Panc1 (cell line): ENCODE data around the gene CNTNAP3B. TPM values are rescaled to one million over a fixed set of nuclear protein-coding genes. Genes with fewer than 3 reads are reported as not detected.
"Not testable (repeated sequence)": the region's sequence is repeated elsewhere in the genome, so short reads cannot be mapped to it uniquely, and the experiment has no call there.

Source experiments
- ATAC-seq: fragments of 200-7000 bp; cut with Tn5 transposase; 2 replicates; pipeline ENCODE4 v1.9.1; 2020; ENCODE audit warnings: mild to moderate bottlenecking, moderate library complexity
- BruUV-seq: library from RNA; stranded (reverse); fragments of 400-500 nt; replicated peaks from 2 replicates; lab custom pipeline; 2021; lab: Mats Ljungman, UMichigan
- CTCF ChIA-PET: fragments of 300-600 bp; sonication (Branson Sonifier 250); formaldehyde crosslinking; loops from one replicate; lab custom pipeline; 2022; ENCODE audit warnings: antibody characterized with exemption; lab: Charles Lee
- POLR2A ChIA-PET: fragments of 300-600 bp; sonication (Branson Sonifier 250); formaldehyde crosslinking; loops from one replicate; lab custom pipeline; 2022; ENCODE audit warnings: antibody characterized with exemption; lab: Charles Lee
- DNase-seq: peaks from one replicate; pipeline ENCODE4 v3.0.0-alpha.2; 2010; ENCODE audit warnings: low read depth, low spot score
- H3K27ac ChIP-seq: 2 replicates; pipeline ENCODE4 v1.5.1; 2011; ENCODE audit warnings: mild to moderate bottlenecking, low read length, inconsistent platforms
- H3K27me3 ChIP-seq: fragments of 200-500 bp; sonication (Bioruptor generic); 2 replicates; pipeline ENCODE4 v1.6.0; 2014; ENCODE audit warnings: low read length, inconsistent platforms; ENCODE audit not compliant: control insufficient read depth, insufficient read depth
- H3K36me3 ChIP-seq: fragments of 200-500 bp; sonication (Bioruptor generic); 2 replicates; pipeline ENCODE4 v1.5.1; 2014; ENCODE audit warnings: inconsistent platforms, mild to moderate bottlenecking, low read length, moderate library complexity; ENCODE audit not compliant: control insufficient read depth, insufficient read depth
- H3K4me1 ChIP-seq: 2 replicates; pipeline ENCODE4 v1.5.1; 2011; ENCODE audit warnings: inconsistent platforms, mild to moderate bottlenecking, low read length, moderate library complexity; ENCODE audit not compliant: control insufficient read depth, insufficient read depth
- H3K4me3 ChIP-seq, 2 experiments: 2 replicates each; pipeline ENCODE4 v1.5.1; 2011 to 2012; ENCODE audit warnings: low read depth in 2 of 2, low read length in 2 of 2, mild to moderate bottlenecking in 2 of 2, inconsistent platforms in 1 of 2, moderate library complexity in 1 of 2
- H3K9me3 ChIP-seq: fragments of 200-500 bp; sonication (Bioruptor generic); 2 replicates; pipeline ENCODE4 v1.5.1; 2014; ENCODE audit warnings: low read depth, mild to moderate bottlenecking, inconsistent platforms, low read length, moderate library complexity; ENCODE audit not compliant: control insufficient read depth, insufficient read depth
- in situ Hi-C: cut with HindIII; loops from 2 replicates; pipeline ENCODE4 v1.10.0; 2016; ENCODE audit warnings: low sequenced_read_pairs, low pct_unique_long_range_greater_than_20kb
- intact Hi-C: fragments of 100-400 bp; cut with micrococcal nuclease; formaldehyde crosslinking; loops from one replicate; pipeline ENCODE4 v1.10.0; 2022; ENCODE audit not compliant: unreplicated experiment
- total RNA-seq: library from RNA; stranded (reverse); gene quantifications from one replicate; pipeline ENCODE4 v1.2.1, GENCODE V29; 2021; ENCODE audit not compliant: unreplicated experiment

Gene CNTNAP3B
- total RNA-seq, 1 experiment from 2014 or later, result 8.1 TPM

GRCh38 chr9:41929172-41929571 lies 200.1 kb downstream of the CNTNAP3B start:
- BruUV-seq, CTCF ChIA-PET, ATAC-seq, H3K4me3 ChIP-seq, POLR2A ChIA-PET, H3K27me3 ChIP-seq, H3K36me3 ChIP-seq, intact Hi-C loops, DNase-seq, H3K9me3 ChIP-seq, in situ Hi-C loops, H3K4me1 ChIP-seq, H3K27ac ChIP-seq: not testable (repeated sequence)

- POLR2A ChIA-PET, H3K4me3 ChIP-seq, in situ Hi-C loops, CTCF ChIA-PET, DNase-seq, H3K9me3 ChIP-seq, ATAC-seq, H3K36me3 ChIP-seq, H3K27ac ChIP-seq, H3K4me1 ChIP-seq, H3K27me3 ChIP-seq, BruUV-seq, intact Hi-C loops: not testable (repeated sequence)
Measured at GRCh38 chr9:41917374-41917773, 211.9 kb downstream of the CNTNAP3B start.

DNA sequence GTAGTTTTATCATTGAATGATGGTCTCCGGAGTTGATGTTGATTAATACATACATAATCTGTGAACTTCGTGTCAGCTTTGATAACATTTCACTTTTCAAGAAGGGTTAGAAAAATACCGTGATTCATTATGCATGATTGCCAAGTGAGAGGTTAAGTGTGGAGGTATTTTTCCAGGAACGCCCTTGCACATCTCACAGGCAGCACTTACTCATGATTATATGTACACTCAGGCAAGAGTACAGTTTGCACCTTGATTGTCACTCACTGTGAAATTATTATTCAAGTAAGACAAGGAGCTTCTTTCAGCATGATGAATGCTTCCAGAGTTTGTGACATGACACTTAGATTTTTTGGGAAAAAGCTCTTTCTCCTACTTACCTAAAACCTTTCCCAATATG lies 223.7 kb downstream of the CNTNAP3B start:
- H3K27ac ChIP-seq, POLR2A ChIA-PET, H3K9me3 ChIP-seq, DNase-seq, intact Hi-C loops, CTCF ChIA-PET, BruUV-seq, H3K27me3 ChIP-seq, ATAC-seq, H3K4me1 ChIP-seq, in situ Hi-C loops, H3K4me3 ChIP-seq, H3K36me3 ChIP-seq: not testable (repeated sequence)

GRCh38 chr9:41902762-41903161 lies 226.5 kb downstream of the CNTNAP3B start:
- H3K27ac ChIP-seq, intact Hi-C loops, DNase-seq, POLR2A ChIA-PET, in situ Hi-C loops, BruUV-seq, H3K4me3 ChIP-seq, H3K9me3 ChIP-seq, H3K36me3 ChIP-seq, H3K27me3 ChIP-seq, ATAC-seq, CTCF ChIA-PET, H3K4me1 ChIP-seq: not testable (repeated sequence)

- POLR2A ChIA-PET, BruUV-seq, H3K9me3 ChIP-seq, H3K27me3 ChIP-seq, DNase-seq, H3K36me3 ChIP-seq, H3K4me3 ChIP-seq, H3K27ac ChIP-seq, intact Hi-C loops, CTCF ChIA-PET, in situ Hi-C loops, H3K4me1 ChIP-seq: not testable (repeated sequence)
- peak; percentile 92 for ATAC-seq
Measured at GRCh38 chr9:41898720-41899343, 230.4 kb downstream of the CNTNAP3B start.

GRCh38 chr9:41874557-41874956 lies 254.7 kb downstream of the CNTNAP3B start:
- ATAC-seq, H3K36me3 ChIP-seq, intact Hi-C loops, H3K9me3 ChIP-seq, H3K4me3 ChIP-seq, H3K27me3 ChIP-seq, CTCF ChIA-PET, BruUV-seq, H3K27ac ChIP-seq, H3K4me1 ChIP-seq, in situ Hi-C loops, DNase-seq, POLR2A ChIA-PET: not testable (repeated sequence)

- intact Hi-C loops, ATAC-seq, CTCF ChIA-PET, DNase-seq, BruUV-seq, H3K4me3 ChIP-seq, H3K27me3 ChIP-seq, H3K27ac ChIP-seq, H3K36me3 ChIP-seq, POLR2A ChIA-PET, H3K9me3 ChIP-seq, in situ Hi-C loops, H3K4me1 ChIP-seq: not testable (repeated sequence)
Measured at GRCh38 chr9:41855422-41855821, 273.8 kb downstream of the CNTNAP3B start.
